HCT116 (cell line): ENCODE data around the gene DDAH1.

Source experiments
- ATF3 ChIP-seq: IDR thresholded peaks from 2 replicates; pipeline ENCODE4 v1.6.1; 2012
- CTCF ChIP-seq, 3 experiments: fragments of 200-600 bp in 1 of 3; sonication (generic) in 1 of 3; IDR thresholded peaks in 2 of 3; conservative IDR thresholded peaks in 1 of 3; 2 replicates each; pipeline ENCODE4 v1.5.1; 2012 to 2017; ENCODE audit warnings: low read depth in 2 of 3, low read length in 2 of 3, antibody characterized with exemption in 1 of 3, borderline replicate concordance in 1 of 3, control low read depth in 1 of 3, mild to moderate bottlenecking in 1 of 3, mixed read lengths in 1 of 3, mixed run types in 1 of 3, moderate library complexity in 1 of 3; ENCODE audit not compliant: insufficient read depth in 1 of 3
- ELF1 ChIP-seq: IDR thresholded peaks from 2 replicates; pipeline ENCODE4 v1.6.1; 2012; ENCODE audit warnings: low read depth, borderline replicate concordance
- EZH2 ChIP-seq: fragments of 200-600 bp; sonication (generic); IDR thresholded peaks from 2 replicates; pipeline ENCODE4 v1.6.1; 2017; ENCODE audit warnings: antibody characterized with exemption, mixed run types
- POLR2AphosphoS5 ChIP-seq: IDR thresholded peaks from 2 replicates; pipeline ENCODE4 v1.6.1; 2011; ENCODE audit warnings: mild to moderate bottlenecking, low read depth, low read length, moderate library complexity
- ZFX ChIP-seq: fragments of 450-650 bp; IDR thresholded peaks from 2 replicates; pipeline ENCODE4 v1.6.1; 2017

GRCh38 chr1:85433096-85433495, 31.9 kb downstream of the DDAH1 start:
- TF ChIP-seq CTCF (IDR thresholded peaks at IDR 0.05 in 2 of 3, conservative IDR thresholded peaks at IDR 0.05 in 1 of 3; ENCODE audit: borderline replicate concordance in 1 of 3, insufficient read depth in 1 of 3, low read depth in 2 of 3, low read length in 2 of 3) (no peak), ATF3 (no peak), ELF1 (no peak), POLR2AphosphoS5 (no peak), EZH2 (no peak), ZFX (no peak)
